Immature natural killer cell (primary cell): ENCODE results near the gene ANKMY2. TPM values are rescaled to one million over a fixed set of nuclear protein-coding genes. Genes with fewer than 3 reads are reported as not detected.

Experiments
- DNase-seq, 3 donors: peaks; one replicate each; pipeline ENCODE4 v3.0.0; 2022; ENCODE audit warnings: mixed read lengths in 1 of 3
- H3K27ac Mint-ChIP-seq, 6 donors: one replicate each; pipeline ENCODE4 v1.8.0; 2020; ENCODE audit warnings: mixed read lengths in 6 of 6, mild to moderate bottlenecking in 5 of 6, inconsistent platforms in 4 of 6, moderate library complexity in 3 of 6
- H3K27me3 Mint-ChIP-seq, 3 donors: one replicate each; pipeline ENCODE4 v1.8.0; 2020 to 2021; ENCODE audit warnings: low read depth in 3 of 3, mild to moderate bottlenecking in 3 of 3, mixed read lengths in 3 of 3, moderate library complexity in 3 of 3, inconsistent platforms in 1 of 3
- H3K36me3 Mint-ChIP-seq, 3 donors: one replicate each; pipeline ENCODE4 v1.8.0; 2020; ENCODE audit warnings: mixed read lengths in 3 of 3, inconsistent platforms in 2 of 3, mild to moderate bottlenecking in 2 of 3
- H3K4me1 Mint-ChIP-seq, 2 donors: one replicate each; pipeline ENCODE4 v1.8.0; 2020; ENCODE audit warnings: inconsistent platforms in 2 of 2, mild to moderate bottlenecking in 2 of 2, mixed read lengths in 2 of 2, moderate library complexity in 1 of 2
- H3K4me3 Mint-ChIP-seq, 5 donors: one replicate each; pipeline ENCODE4 v1.8.0; 2020; ENCODE audit warnings: mild to moderate bottlenecking in 5 of 5, mixed read lengths in 5 of 5, inconsistent platforms in 3 of 5, moderate library complexity in 3 of 5
- H3K9me3 Mint-ChIP-seq, 6 donors: one replicate each; pipeline ENCODE4 v1.8.0; 2020; ENCODE audit warnings: mild to moderate bottlenecking in 6 of 6, mixed read lengths in 6 of 6, inconsistent platforms in 4 of 6, moderate library complexity in 3 of 6
- polyA plus RNA-seq, 3 donors: library from polyadenylated mRNA; unstranded; fragments of 300-500 nt; fragmentation: Illumina TruSeq; gene quantifications; one replicate each; pipeline ENCODE4 v1.2.3, GENCODE V29; 2021

The ANKMY2 gene
- polyA plus RNA-seq, 3 donors from 2014 or later: 22.2 to 30.5 (median 24.3) TPM

- Mint-ChIP-seq H3K4me3 (peak overlapping the region in 3 of 5 donors; percentile 1 to 40 (median 4)), H3K4me1 (peaks cover 41 to 58% of the 10 kb centered on the region in 2 donors), H3K27ac (no peak overlapping the region), H3K27me3 (peaks cover 0 to 3% (median 0%) of the 10 kb centered on the region in 3 donors), H3K36me3 (peaks cover 0 to 4% (median 3%) of the 10 kb centered on the region in 3 donors), H3K9me3 (no peaks in the 10 kb centered on the region)
- DNase-seq: no peak
Measured at GRCh38 chr7:16651396-16652239, 6.1 kb upstream of the ANKMY2 start.

GRCh38 chr7:16650266-16650665 lies 4.7 kb upstream of the ANKMY2 start:
- Mint-ChIP-seq H3K4me3 (no peak overlapping the region), H3K4me1 (peaks cover 40 to 69% of the 10 kb centered on the region in 2 donors), H3K36me3 (peaks cover 0 to 4% (median 3%) of the 10 kb centered on the region in 3 donors), H3K27ac (no peak overlapping the region), H3K27me3 (peaks cover 7 to 11% (median 9%) of the 10 kb centered on the region in 3 donors), H3K9me3 (no peaks in the 10 kb centered on the region)
- DNase-seq: no peak

- Mint-ChIP-seq H3K4me1 (peaks cover 47 to 75% of the 10 kb centered on the region in 2 donors), H3K4me3 (peak overlapping the region in 1 of 5 donors; percentile 3), H3K9me3 (no peaks in the 10 kb centered on the region), H3K27me3 (peaks cover 7 to 18% (median 9%) of the 10 kb centered on the region in 3 donors), H3K36me3 (peaks cover 0 to 4% (median 3%) of the 10 kb centered on the region in 3 donors), H3K27ac (no peak overlapping the region)
- no peak for DNase-seq
Measured at GRCh38 chr7:16649196-16649595, 3.6 kb upstream of the ANKMY2 start.

DNA sequence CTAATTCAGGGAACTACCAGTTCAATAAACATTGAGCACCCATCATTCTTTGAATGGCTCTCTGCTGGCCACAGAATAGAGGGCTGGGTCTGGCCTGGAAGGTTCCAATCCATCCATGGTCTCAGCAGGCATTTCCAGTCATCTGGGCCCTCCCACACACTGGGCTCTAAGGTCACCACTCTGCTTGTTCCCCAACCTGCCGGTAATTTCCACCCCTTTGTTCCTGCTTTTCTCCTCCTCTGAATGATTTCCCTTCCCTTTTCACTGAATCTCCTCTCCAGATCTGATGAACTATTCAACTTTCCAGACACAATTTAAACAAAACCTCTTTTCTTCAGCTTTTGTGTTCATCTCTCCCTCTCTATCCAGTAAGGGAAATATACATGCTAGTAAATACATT lies 3.0 kb upstream of the ANKMY2 start:
- Mint-ChIP-seq H3K4me1 (peaks cover 54 to 81% of the 10 kb centered on the region in 2 donors), H3K36me3 (peaks cover 0 to 4% (median 3%) of the 10 kb centered on the region in 3 donors), H3K27ac (no peak overlapping the region), H3K27me3 (peaks cover 7 to 18% (median 9%) of the 10 kb centered on the region in 3 donors), H3K4me3 (peak overlapping the region in 3 of 5 donors; percentile 3 to 25 (median 7)), H3K9me3 (no peaks in the 10 kb centered on the region)
- DNase-seq: no peak

GRCh38 chr7:16647435-16647960 lies 1.9 kb upstream of the ANKMY2 start:
- peak in 1 of 3 donors; percentile 2 for DNase-seq
- peaks cover 53 to 85% of the 10 kb centered on the region in 2 donors for H3K4me1 Mint-ChIP-seq
- peak overlapping the region in 2 of 6 donors; percentile 10 to 94 for H3K27ac Mint-ChIP-seq
- H3K36me3 Mint-ChIP-seq: no peaks in the 10 kb centered on the region
- H3K9me3 Mint-ChIP-seq: no peaks in the 10 kb centered on the region
- H3K4me3 Mint-ChIP-seq: peak overlapping the region; percentile 96 to 100 (median 100)
- H3K27me3 Mint-ChIP-seq: peaks cover 7 to 18% (median 9%) of the 10 kb centered on the region in 3 donors

DNA sequence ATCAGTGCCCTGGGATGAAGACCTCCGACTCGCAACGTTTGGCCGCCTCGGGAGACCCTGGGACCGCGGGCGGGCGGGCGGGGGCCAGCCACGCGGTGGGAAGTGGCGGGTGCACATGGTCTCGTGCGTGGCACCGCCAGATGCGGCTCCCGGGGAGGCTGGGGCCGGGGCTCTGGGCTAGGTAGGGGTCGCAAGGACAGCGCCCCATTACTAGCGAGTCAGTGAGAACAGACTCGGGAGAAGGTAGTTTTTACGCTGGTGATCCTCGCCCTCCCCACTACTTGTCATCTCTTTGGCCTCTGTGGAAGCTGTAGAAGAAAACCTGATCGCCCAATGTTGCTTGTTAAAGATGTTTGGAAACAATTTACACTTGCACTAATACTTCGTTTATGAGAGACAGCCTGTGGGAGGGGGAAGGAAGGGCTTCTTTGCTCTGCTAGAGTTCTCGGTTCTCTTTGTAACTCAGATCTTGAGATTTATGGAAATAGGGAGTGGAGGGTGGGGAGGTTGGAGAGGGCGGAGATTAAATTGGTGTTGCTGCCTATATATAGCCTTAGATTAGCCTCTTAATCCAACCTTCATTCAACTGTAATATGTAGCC lies 1.0 kb upstream of the ANKMY2 start:
- Mint-ChIP-seq H3K4me1 (peaks cover 45 to 85% of the 10 kb centered on the region in 2 donors), H3K4me3 (peak overlapping the region; percentile 96 to 100 (median 100)), H3K36me3 (no peaks in the 10 kb centered on the region), H3K9me3 (no peaks in the 10 kb centered on the region), H3K27ac (peak overlapping the region; percentile 60 to 100 (median 91)), H3K27me3 (peaks cover 7 to 18% (median 9%) of the 10 kb centered on the region in 3 donors)
- DNase-seq: no peak

DNA sequence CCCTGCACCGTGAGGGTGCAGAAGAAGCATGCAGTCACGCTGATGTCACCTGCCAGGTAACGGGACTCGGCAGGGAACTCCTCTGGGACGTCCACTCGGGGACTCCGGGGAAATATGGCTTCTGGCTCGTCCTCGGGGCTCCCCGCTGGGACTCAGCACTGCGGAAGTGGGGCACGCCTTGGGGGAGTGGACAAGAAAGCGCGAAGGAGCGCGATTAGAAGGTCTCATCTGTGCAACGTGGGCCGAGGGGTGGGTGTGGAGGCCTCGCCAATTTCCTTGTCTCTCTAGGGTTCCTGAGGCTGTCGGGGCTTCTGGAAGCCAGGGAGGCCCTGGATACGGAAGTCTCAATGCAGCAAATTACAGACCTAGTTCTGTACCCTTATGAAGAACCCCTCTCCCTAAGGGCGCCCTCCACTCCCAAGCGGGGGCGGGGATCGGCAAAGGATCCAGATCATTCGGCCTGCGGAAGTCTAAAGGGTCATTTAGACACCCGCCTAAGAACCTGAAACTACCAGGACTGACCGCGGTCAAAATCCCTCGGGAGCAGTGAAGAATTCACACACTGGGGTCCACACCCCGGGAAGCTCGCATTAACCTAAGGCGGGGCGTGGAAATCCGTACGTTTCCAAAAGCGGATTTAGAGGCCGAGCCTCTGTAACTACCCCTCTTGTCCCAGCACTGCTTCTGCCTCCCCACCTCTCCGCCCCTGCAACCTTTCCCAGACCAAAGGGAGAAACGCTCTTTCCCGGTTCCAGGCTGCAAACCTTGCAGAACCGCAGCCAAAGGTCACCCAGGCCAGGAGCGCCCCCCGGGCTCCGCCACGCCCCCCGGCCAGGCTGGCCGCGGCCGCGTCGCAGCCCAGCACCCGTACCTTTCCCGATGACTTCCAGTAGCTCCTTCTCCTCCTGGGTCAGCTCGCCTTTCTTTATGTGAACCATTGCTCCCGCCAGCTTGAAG lies 640 bp downstream of the ANKMY2 start:
- peak; percentile 56 to 58 (median 57) for DNase-seq
- Mint-ChIP-seq H3K4me3 (peak overlapping the region; percentile 96 to 100 (median 100)), H3K4me1 (peaks cover 37 to 71% of the 10 kb centered on the region in 2 donors), H3K27ac (peak overlapping the region; percentile 92 to 100 (median 96)), H3K27me3 (peaks cover 7 to 18% (median 9%) of the 10 kb centered on the region in 3 donors), H3K9me3 (no peaks in the 10 kb centered on the region), H3K36me3 (no peaks in the 10 kb centered on the region)

DNA sequence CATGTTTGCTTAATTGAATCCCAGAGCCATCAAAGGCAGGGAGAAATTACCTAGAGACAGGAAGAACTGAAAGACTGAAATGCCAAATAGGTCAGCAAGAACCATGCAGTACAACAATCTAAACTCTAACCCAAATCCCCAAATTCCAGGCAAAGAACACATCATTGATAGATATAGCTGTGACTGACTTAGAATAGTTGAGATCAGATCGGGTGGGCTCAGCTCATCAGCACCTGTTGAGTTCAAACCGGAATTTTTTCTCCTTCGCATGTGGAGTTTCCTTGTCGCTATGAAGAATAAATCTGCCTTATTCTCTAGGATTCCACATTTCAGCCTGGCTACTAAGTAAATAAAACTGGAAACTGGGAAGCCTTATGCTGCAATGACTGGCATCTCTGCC lies 1.4 kb downstream of the ANKMY2 start:
- peak overlapping the region; percentile 9 to 96 (median 81) for H3K27ac Mint-ChIP-seq
- H3K36me3 Mint-ChIP-seq: peaks cover 0 to 2% (median under 1%) of the 10 kb centered on the region in 3 donors
- no peak for DNase-seq
- H3K4me3 Mint-ChIP-seq: peak overlapping the region; percentile 96 to 100 (median 100)
- H3K4me1 Mint-ChIP-seq: peaks cover 37 to 71% of the 10 kb centered on the region in 2 donors
- H3K9me3 Mint-ChIP-seq: no peaks in the 10 kb centered on the region
- peaks cover 7 to 18% (median 9%) of the 10 kb centered on the region in 3 donors for H3K27me3 Mint-ChIP-seq

DNA sequence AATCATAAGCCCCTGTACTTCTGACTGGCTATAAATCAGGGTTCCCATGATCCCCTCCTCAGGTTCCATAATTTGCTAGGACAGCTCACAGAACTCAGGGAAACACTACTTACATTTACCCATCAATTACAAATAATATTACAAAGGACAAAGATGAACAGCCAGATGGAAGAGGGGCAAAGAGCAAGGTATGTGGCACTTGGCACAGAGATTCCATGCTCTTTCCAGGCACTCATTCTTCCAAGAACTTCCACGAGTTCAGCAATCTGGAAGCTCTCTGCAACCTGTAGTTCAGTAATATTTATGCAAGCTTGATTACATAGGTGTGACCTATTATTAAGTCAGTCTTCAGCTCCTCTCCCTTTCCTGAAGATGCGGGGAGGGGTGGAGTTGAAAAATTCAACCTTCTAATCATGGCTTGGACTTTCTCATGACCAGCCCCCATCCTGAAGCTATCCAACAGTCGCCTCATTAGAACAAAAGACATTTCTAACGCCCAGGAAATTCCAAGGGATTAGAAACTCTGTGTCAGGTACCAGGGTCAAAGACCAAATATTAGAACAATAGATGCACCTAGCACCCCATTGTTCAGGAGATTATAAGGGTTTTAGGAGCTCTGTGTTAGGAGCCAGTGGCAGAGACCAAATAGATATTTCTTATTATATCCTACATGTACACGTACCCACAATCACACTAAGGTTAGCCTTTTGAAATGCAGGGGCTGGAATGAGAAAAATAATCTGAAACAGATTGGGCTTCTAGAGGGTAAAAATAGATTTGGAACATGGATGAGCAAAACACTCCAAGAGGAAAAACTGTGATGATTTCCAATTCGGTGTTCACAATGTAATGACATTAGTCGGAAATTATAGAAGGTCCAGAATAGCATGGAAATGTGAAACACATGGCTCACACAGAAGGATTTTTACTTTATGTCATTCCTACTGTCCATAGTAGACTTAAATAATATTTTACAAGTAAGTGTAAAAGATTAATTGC lies 7.0 kb downstream of the ANKMY2 start:
- H3K27ac Mint-ChIP-seq: no peak overlapping the region
- H3K4me1 Mint-ChIP-seq: peaks cover 5 to 40% of the 10 kb centered on the region in 2 donors
- DNase-seq: no peak
- H3K9me3 Mint-ChIP-seq: no peaks in the 10 kb centered on the region
- no peak overlapping the region for H3K4me3 Mint-ChIP-seq
- no peaks in the 10 kb centered on the region for H3K27me3 Mint-ChIP-seq
- H3K36me3 Mint-ChIP-seq: peaks cover 12 to 21% (median 17%) of the 10 kb centered on the region in 3 donors

DNA sequence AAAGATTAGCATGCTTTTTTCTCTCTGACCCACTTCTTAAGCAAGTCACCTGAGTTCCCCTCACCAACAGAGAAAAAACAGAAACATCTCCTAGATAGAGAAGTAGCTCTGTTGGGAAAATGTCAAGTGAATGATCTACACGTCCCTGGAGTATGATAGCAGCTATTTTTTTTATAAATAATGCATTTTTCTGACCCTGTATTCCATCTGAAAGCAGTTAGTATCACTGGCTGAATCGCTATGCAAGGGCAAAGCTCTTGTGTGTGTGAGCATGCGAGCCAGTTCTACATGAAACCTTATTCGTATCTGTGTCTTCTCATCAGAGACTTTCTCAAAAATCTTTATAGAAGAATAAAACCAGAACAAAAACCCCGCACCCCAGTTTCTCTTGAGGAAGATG lies 8.2 kb downstream of the ANKMY2 start:
- DNase-seq: no peak
- Mint-ChIP-seq H3K4me1 (peaks cover 2 to 30% of the 10 kb centered on the region in 2 donors), H3K4me3 (no peak overlapping the region), H3K9me3 (no peaks in the 10 kb centered on the region), H3K27ac (no peak overlapping the region), H3K36me3 (peaks cover 12 to 22% (median 18%) of the 10 kb centered on the region in 3 donors), H3K27me3 (no peaks in the 10 kb centered on the region)

DNA sequence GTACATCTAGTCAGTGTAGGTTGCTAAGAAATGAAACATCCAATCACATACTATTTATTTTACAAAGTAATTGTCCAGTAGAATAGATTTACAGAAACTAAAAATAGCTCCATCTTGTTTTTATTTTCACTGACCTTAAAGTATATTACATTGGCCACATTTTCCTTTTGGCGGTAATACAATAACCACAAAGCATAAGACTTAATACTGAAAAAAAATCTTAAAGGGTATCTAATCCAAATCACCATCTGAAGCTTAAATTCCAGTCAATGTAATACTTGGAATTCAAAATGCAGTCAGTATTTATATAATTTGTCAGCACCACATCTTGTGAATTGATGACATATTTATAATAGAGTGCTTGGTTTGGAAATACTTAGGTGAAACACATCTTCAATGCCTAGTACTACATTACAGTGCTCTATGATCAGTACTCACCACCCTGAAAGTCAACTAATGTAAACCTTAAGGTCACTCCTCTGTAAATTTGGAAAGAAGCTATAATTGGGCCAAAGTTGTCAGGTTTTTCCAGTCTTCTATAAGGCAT lies 8.9 kb downstream of the ANKMY2 start:
- Mint-ChIP-seq H3K27ac (peak overlapping the region in 1 of 6 donors; percentile 6), H3K4me1 (peaks cover 2 to 24% of the 10 kb centered on the region in 2 donors), H3K36me3 (peaks cover 12 to 28% (median 24%) of the 10 kb centered on the region in 3 donors), H3K9me3 (no peaks in the 10 kb centered on the region), H3K27me3 (peaks cover 0 to 2% (median 0%) of the 10 kb centered on the region in 3 donors), H3K4me3 (no peak overlapping the region)
- DNase-seq: no peak

- Mint-ChIP-seq H3K4me3 (no peak overlapping the region), H3K27ac (no peak overlapping the region), H3K36me3 (peaks cover 18 to 33% (median 28%) of the 10 kb centered on the region in 3 donors), H3K4me1 (peaks cover 2 to 20% of the 10 kb centered on the region in 2 donors), H3K9me3 (no peaks in the 10 kb centered on the region), H3K27me3 (peaks cover 0 to 2% (median 0%) of the 10 kb centered on the region in 3 donors)
- DNase-seq: no peak
Measured at GRCh38 chr7:16634271-16634738, 11.2 kb downstream of the ANKMY2 start.
